AG10803 (cell line): ENCODE measurements around the gene EHBP1.
"Not testable (repeated sequence)": the region's sequence is repeated elsewhere in the genome, so short reads cannot be mapped to it uniquely, and the experiment has no call there.

Source experiments
- DNase-seq: peaks from one replicate; pipeline ENCODE4 v3.0.0; 2010; ENCODE audit warnings: low read depth
- H3K4me3 ChIP-seq: 2 replicates; pipeline ENCODE4 v1.5.1; 2011; ENCODE audit warnings: mild to moderate bottlenecking, low read length, control low read depth
- CTCF ChIP-seq: conservative IDR thresholded peaks from 2 replicates; pipeline ENCODE4 v1.5.1; 2011; ENCODE audit warnings: mild to moderate bottlenecking, low read length, control low read depth, inconsistent platforms

EHBP1 gene

GRCh38 chr2:63007813-63008458, 302.4 kb downstream of the EHBP1 start:
- DNase-seq = no peak
- no peak for TF ChIP-seq CTCF
- H3K4me3 ChIP-seq = no peak overlapping the region

DNA sequence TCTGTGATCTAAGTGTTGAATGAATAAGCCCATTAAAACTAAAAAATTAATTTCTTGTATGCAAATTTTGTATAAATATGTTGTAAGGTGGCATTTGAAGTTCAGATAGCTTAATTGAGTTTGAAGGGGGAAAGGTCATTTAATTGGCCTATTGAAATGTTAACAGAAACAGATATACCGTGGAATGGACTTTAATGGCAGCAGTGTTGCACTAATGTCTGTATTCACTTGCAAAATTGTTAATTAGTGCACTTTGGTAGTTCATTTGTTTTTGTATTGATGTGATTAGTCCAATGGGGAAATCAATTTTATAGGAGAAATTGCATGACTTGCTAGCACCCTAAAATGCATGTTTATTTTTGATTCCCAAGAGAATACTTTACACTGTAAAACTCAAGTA, 303.3 kb downstream of the EHBP1 start:
- no peak overlapping the region for H3K4me3 ChIP-seq
- no peak for DNase-seq
- TF ChIP-seq CTCF = no peak

DNA sequence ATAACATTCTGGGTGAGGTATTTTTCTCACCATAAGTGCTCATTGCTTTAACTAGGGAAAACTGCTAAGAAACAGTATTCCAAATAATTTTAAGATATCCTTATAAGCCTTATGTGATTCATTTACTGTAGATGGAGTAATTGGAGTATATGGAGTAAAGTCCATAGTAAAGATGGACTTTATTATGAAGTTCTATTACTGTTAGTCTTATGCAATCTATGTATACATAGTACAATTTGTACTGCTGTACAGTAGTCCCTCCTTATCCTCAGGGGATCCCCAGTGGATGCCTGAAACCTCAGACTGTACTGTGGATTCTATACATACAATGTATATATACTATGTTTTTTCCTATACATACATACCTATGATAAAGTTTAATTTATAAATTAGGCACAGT, 304.0 kb downstream of the EHBP1 start:
- H3K4me3 ChIP-seq = no peak overlapping the region
- TF ChIP-seq CTCF = no peak
- DNase-seq = no peak

- H3K4me3 ChIP-seq = no peak overlapping the region
- DNase-seq = peak; percentile 89
- TF ChIP-seq CTCF = no peak
These were observed 307.0 kb downstream of the EHBP1 start for GRCh38 chr2:63012541-63012940.

- TF ChIP-seq CTCF = no peak
- no peak overlapping the region for H3K4me3 ChIP-seq
- DNase-seq = no peak
These were observed 307.9 kb downstream of the EHBP1 start for GRCh38 chr2:63013438-63013837.

DNA sequence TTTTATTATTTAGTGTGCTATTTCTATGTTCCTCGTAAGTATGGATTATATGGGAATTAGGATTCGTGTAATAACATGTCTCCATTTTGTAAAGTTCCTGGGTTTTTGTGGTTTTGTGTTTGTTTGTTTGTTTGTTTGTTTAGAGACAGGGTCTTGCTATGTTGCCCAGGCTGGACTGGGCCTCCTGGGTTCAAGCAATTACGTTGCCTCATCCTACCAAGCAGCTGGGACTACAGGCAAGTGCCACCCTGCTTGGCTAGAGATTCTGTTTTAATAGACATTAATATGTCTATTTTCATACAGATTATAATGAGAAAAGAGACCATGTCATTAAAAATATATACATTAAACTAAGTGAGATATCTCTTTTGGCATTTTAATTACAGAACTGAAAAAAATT, 309.9 kb downstream of the EHBP1 start:
- DNase-seq = no peak
- H3K4me3 ChIP-seq = no peak overlapping the region
- TF ChIP-seq CTCF = no peak

GRCh38 chr2:63018439-63018838, 312.9 kb downstream of the EHBP1 start:
- DNase-seq = no peak
- TF ChIP-seq CTCF = no peak
- H3K4me3 ChIP-seq = no peak overlapping the region

- not testable (repeated sequence) for DNase-seq, H3K4me3 ChIP-seq
These were observed 314.2 kb downstream of the EHBP1 start for GRCh38 chr2:63019686-63020085.
